Activated T-cell treated with anti-CD3 and anti-CD28 coated beads for 48 hours (primary cell): ENCODE data around the gene HAL.

ENCODE experiments used
- DNase-seq: peaks from one replicate; pipeline ENCODE4 v3.0.0-alpha.2; 2020; ENCODE audit warnings: low read depth

Gene HAL

GRCh38 chr12:95996034-95996658, at the start of gene HAL:
Gene HAL, minus strand, starts transcription at chr12:95996344. Its CDS starts 434 bp downstream, at chr12:95995910.
- DNase-seq: no peak

GRCh38 chr12:96045566-96045965, 49.4 kb upstream of the HAL start:
- DNase-seq: no peak

- DNase-seq: no peak
Measured at GRCh38 chr12:96044943-96045290, 48.8 kb upstream of the HAL start.

- DNase-seq: no peak
Measured at GRCh38 chr12:96044017-96044942, 48.1 kb upstream of the HAL start.

- no peak for DNase-seq
Measured at GRCh38 chr12:96041181-96041580, 45.0 kb upstream of the HAL start.

GRCh38 chr12:96040305-96041133, 44.4 kb upstream of the HAL start:
- DNase-seq: no peak

- no peak for DNase-seq
Measured at GRCh38 chr12:96039516-96039915, 43.4 kb upstream of the HAL start.

- no peak for DNase-seq
Measured at GRCh38 chr12:96036765-96037455, 40.8 kb upstream of the HAL start.

- peak; percentile 86 for DNase-seq
Measured at GRCh38 chr12:96035283-96036236, 39.4 kb upstream of the HAL start, which contains the start of gene LTA4H. Gene LTA4H, minus strand, starts transcription at chr12:96035587. Its CDS starts 68 bp downstream, at chr12:96035519.

GRCh38 chr12:96034621-96035282, 38.6 kb upstream of the HAL start:
- no peak for DNase-seq

- DNase-seq: no peak
Measured at GRCh38 chr12:96033549-96034389, 37.6 kb upstream of the HAL start.

GRCh38 chr12:96029826-96030225, 33.7 kb upstream of the HAL start:
- DNase-seq: no peak

GRCh38 chr12:96028538-96028937, 32.4 kb upstream of the HAL start:
- no peak for DNase-seq

- DNase-seq: no peak
Measured at GRCh38 chr12:96026331-96026730, 30.2 kb upstream of the HAL start.

- DNase-seq: no peak
Measured at GRCh38 chr12:96025518-96025917, 29.4 kb upstream of the HAL start.

- DNase-seq: no peak
Measured at GRCh38 chr12:96020314-96021003, 24.3 kb upstream of the HAL start.

- DNase-seq: no peak
Measured at GRCh38 chr12:96015672-96016071, 19.5 kb upstream of the HAL start.

GRCh38 chr12:96014943-96015599, 18.9 kb upstream of the HAL start:
- DNase-seq: no peak
